SU-DHL-6 (cell line): ENCODE measurements around the gene MATK.

Source experiments
- H2AFZ ChIP-seq: fragments of 200-600 bp; sonication (generic); 2 replicates; pipeline ENCODE4 v1.6.1; 2014; ENCODE audit warnings: low read depth, mild to moderate bottlenecking, moderate library complexity, mixed read lengths, antibody characterized with exemption, low read length; ENCODE audit not compliant: severe bottlenecking
- H3F3A ChIP-seq: fragments of 200-600 bp; shearing (Covaris generic); 2 replicates; pipeline ENCODE4 v1.6.0; 2016; ENCODE audit warnings: antibody characterized with exemption, mild to moderate bottlenecking; ENCODE audit not compliant: insufficient read depth
- H3K27ac ChIP-seq: fragments of 200-600 bp; sonication (generic); 2 replicates; pipeline ENCODE4 v1.5.1; 2016; ENCODE audit warnings: low read depth, mild to moderate bottlenecking, low read length, moderate library complexity, mixed read lengths
- H3K27me3 ChIP-seq: fragments of 200-600 bp; sonication (generic), shearing (Covaris generic); 2 replicates; pipeline ENCODE4 v1.6.0; 2014; ENCODE audit warnings: mild to moderate bottlenecking, low read length
- H3K36me3 ChIP-seq: fragments of 200-600 bp; sonication (generic); 2 replicates; pipeline ENCODE4 v1.6.1; 2014; ENCODE audit warnings: mild to moderate bottlenecking, low read length, mixed read lengths
- H3K4me2 ChIP-seq: fragments of 300-600, 200-600 bp; shearing (Covaris generic), sonication (generic); 2 replicates; pipeline ENCODE4 v1.6.0; 2014; ENCODE audit warnings: low read length, low read depth, mild to moderate bottlenecking; ENCODE audit not compliant: poor library complexity, severe bottlenecking
- H3K4me3 ChIP-seq: fragments of 200-600 bp; sonication (generic); 2 replicates; pipeline ENCODE4 v1.5.1; 2014; ENCODE audit warnings: antibody characterized with exemption, low read length, mild to moderate bottlenecking, mixed read lengths; ENCODE audit not compliant: insufficient read depth, poor library complexity, severe bottlenecking
- H3K79me2 ChIP-seq: fragments of 200-600 bp; sonication (generic); 2 replicates; pipeline ENCODE4 v1.6.1; 2014; ENCODE audit warnings: mild to moderate bottlenecking, low read length, moderate library complexity; ENCODE audit not compliant: insufficient read depth
- H3K9ac ChIP-seq: fragments of 200-600 bp; sonication (generic); 2 replicates; pipeline ENCODE4 v1.7.0; 2014; ENCODE audit warnings: mild to moderate bottlenecking, low read length
- H3K9me2 ChIP-seq: fragments of 200-600 bp; sonication (generic); replicated peaks from 2 replicates; pipeline ENCODE4 v1.6.1; 2014; ENCODE audit warnings: low read length; ENCODE audit not compliant: insufficient read depth
- H3K9me3 ChIP-seq: fragments of 200-600 bp; sonication (generic); 2 replicates; pipeline ENCODE4 v1.6.1; 2014; ENCODE audit warnings: low read length, mixed read lengths; ENCODE audit not compliant: insufficient read depth
- H4K20me1 ChIP-seq: fragments of 200-600 bp; sonication (generic); 2 replicates; pipeline ENCODE4 v1.6.1; 2014; ENCODE audit warnings: low read depth, mild to moderate bottlenecking, antibody characterized with exemption, low read length, moderate library complexity, mixed read lengths
- EZH2phosphoT487 ChIP-seq: fragments of 200-600 bp; sonication (generic), shearing (Covaris generic); conservative IDR thresholded peaks from 2 replicates; pipeline ENCODE4 v1.6.1; 2018; ENCODE audit warnings: mild to moderate bottlenecking, antibody characterized with exemption, low read length, moderate library complexity, mixed read lengths
- TF ChIP-seq, protein P1 (sequence below): fragments of 200-600 bp; sonication (generic); IDR thresholded peaks from one replicate; pipeline ENCODE4 v1.5.1; 2017; ENCODE audit warnings: antibody characterized with exemption, mild to moderate bottlenecking, low read length, moderate library complexity; ENCODE audit not compliant: insufficient read depth, poor library complexity, severe bottlenecking

MATK gene

DNA sequence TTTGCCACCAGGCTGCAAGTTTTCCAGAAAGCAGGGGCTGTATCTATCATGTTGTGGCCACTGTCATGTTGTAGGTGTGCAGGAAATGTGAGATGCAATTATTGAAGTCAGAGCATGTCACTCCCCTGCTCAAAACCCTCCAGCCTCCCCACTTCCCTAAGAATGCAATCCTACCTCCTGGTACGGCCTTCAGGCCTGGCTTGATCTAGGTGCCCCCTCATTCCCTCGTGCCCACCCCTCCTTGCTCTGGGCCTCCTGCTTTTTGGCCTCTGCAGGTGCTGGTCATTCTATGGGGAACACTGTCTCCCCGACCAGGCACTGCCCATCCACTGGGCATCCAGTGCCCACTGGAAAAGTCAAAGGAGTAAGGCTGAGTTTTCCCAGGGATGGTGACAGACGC, 28.5 kb upstream of the MATK start:
- H3K36me3 ChIP-seq: no peaks in the 10 kb centered on the region
- no peaks in the 10 kb centered on the region for H3K9me3 ChIP-seq
- no peaks in the 10 kb centered on the region for H3K9me2 ChIP-seq
- H3K27me3 ChIP-seq: no peaks in the 10 kb centered on the region
- no peak overlapping the region for H3K9ac ChIP-seq
- no peak overlapping the region for H3K4me3 ChIP-seq
- H2AFZ ChIP-seq: no peak overlapping the region
- TF ChIP-seq EZH2phosphoT487: no peak
- TF ChIP-seq, protein P1, sequence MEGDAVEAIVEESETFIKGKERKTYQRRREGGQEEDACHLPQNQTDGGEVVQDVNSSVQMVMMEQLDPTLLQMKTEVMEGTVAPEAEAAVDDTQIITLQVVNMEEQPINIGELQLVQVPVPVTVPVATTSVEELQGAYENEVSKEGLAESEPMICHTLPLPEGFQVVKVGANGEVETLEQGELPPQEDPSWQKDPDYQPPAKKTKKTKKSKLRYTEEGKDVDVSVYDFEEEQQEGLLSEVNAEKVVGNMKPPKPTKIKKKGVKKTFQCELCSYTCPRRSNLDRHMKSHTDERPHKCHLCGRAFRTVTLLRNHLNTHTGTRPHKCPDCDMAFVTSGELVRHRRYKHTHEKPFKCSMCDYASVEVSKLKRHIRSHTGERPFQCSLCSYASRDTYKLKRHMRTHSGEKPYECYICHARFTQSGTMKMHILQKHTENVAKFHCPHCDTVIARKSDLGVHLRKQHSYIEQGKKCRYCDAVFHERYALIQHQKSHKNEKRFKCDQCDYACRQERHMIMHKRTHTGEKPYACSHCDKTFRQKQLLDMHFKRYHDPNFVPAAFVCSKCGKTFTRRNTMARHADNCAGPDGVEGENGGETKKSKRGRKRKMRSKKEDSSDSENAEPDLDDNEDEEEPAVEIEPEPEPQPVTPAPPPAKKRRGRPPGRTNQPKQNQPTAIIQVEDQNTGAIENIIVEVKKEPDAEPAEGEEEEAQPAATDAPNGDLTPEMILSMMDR: no peak
- H4K20me1 ChIP-seq: no peaks in the 10 kb centered on the region
- no peaks in the 10 kb centered on the region for H3K79me2 ChIP-seq
- no peak overlapping the region for H3K27ac ChIP-seq
- H3K4me2 ChIP-seq: no peak overlapping the region
- H3F3A ChIP-seq: no peaks in the 10 kb centered on the region

- Histone ChIP-seq H3K4me3 (no peak overlapping the region), H2AFZ (no peak overlapping the region), H3K4me2 (no peak overlapping the region), H3K9me2 (no peaks in the 10 kb centered on the region), H3F3A (no peaks in the 10 kb centered on the region), H3K27ac (no peak overlapping the region), H3K27me3 (no peaks in the 10 kb centered on the region), H3K9me3 (no peaks in the 10 kb centered on the region), H3K79me2 (no peaks in the 10 kb centered on the region), H4K20me1 (no peaks in the 10 kb centered on the region), H3K36me3 (no peaks in the 10 kb centered on the region), H3K9ac (no peak overlapping the region)
- no peak for TF ChIP-seq EZH2phosphoT487
- TF ChIP-seq, protein P1: no peak
These were observed 27.6 kb upstream of the MATK start for GRCh38 chr19:3813473-3814392.

GRCh38 chr19:3810708-3811355, 24.7 kb upstream of the MATK start:
- no peak for TF ChIP-seq EZH2phosphoT487
- TF ChIP-seq, protein P1: no peak
- no peaks in the 10 kb centered on the region for H3K27me3 ChIP-seq
- no peaks in the 10 kb centered on the region for H3K36me3 ChIP-seq
- H3F3A ChIP-seq: no peaks in the 10 kb centered on the region
- no peak overlapping the region for H3K9ac ChIP-seq
- H3K27ac ChIP-seq: no peak overlapping the region
- no peak overlapping the region for H3K4me2 ChIP-seq
- H3K9me2 ChIP-seq: no peaks in the 10 kb centered on the region
- no peaks in the 10 kb centered on the region for H3K9me3 ChIP-seq
- H4K20me1 ChIP-seq: no peaks in the 10 kb centered on the region
- no peak overlapping the region for H2AFZ ChIP-seq
- H3K79me2 ChIP-seq: no peaks in the 10 kb centered on the region
- no peak overlapping the region for H3K4me3 ChIP-seq
